Spleen (tissue), 11 donors: Measurements from ENCODE around the gene PARVG. TPM values are rescaled to one million over a fixed set of nuclear protein-coding genes. Genes with fewer than 3 reads are reported as not detected.

Experiments
- DNase-seq: peaks from one replicate; pipeline ENCODE4 v3.0.0-alpha.2; 2020
- H3K27ac ChIP-seq, 8 donors: fragments of 200-600 bp; sonication (generic) in 7 of 8; 1 replicate in 4 of 8; 2 replicates in 4 of 8; pipeline versions ENCODE4 v1.5.0 to v1.8.0; 2016 to 2021; ENCODE audit warnings: inconsistent platforms in 4 of 8, mild to moderate bottlenecking in 4 of 8, moderate library complexity in 1 of 8
- H3K27me3 ChIP-seq, 7 donors: fragments of 200-600 bp; sonication (generic) in 6 of 7; replicated peaks in 1 of 7; 1 replicate in 4 of 7; 2 replicates in 3 of 7; pipeline versions ENCODE4 v1.5.0 to v1.8.0; 2016 to 2021; ENCODE audit warnings: inconsistent platforms in 3 of 7, mild to moderate bottlenecking in 1 of 7
- H3K36me3 ChIP-seq, 6 donors: fragments of 200-600 bp; sonication (generic) in 5 of 6; 1 replicate in 4 of 6; 2 replicates in 2 of 6; pipeline versions ENCODE4 v1.5.0 to v1.8.0; 2016 to 2021; ENCODE audit warnings: inconsistent platforms in 2 of 6
- H3K4me1 ChIP-seq, 6 donors: fragments of 200-600 bp; sonication (generic) in 5 of 6; 1 replicate in 3 of 6; 2 replicates in 3 of 6; pipeline versions ENCODE4 v1.5.0 to v1.8.0; 2016 to 2021; ENCODE audit warnings: inconsistent platforms in 3 of 6
- H3K4me3 ChIP-seq, 8 donors: fragments of 200-600 bp; sonication (generic) in 7 of 8; 1 replicate in 4 of 8; 2 replicates in 4 of 8; pipeline versions ENCODE4 v1.5.0 to v1.8.0; 2016 to 2021; ENCODE audit warnings: inconsistent platforms in 4 of 8, mild to moderate bottlenecking in 4 of 8, moderate library complexity in 2 of 8
- H3K9me3 ChIP-seq, 8 donors: fragments of 200-600 bp; sonication (generic) in 7 of 8; 1 replicate in 4 of 8; 2 replicates in 4 of 8; pipeline versions ENCODE4 v1.5.0 to v1.8.0; 2016 to 2021; ENCODE audit warnings: inconsistent platforms in 4 of 8
- POLR2A ChIP-seq, 3 donors: fragments of 450-650 bp; IDR thresholded peaks; one replicate each; pipeline ENCODE4 v1.5.1; 2017; ENCODE audit warnings: antibody characterized with exemption in 3 of 3, mild to moderate bottlenecking in 1 of 3
- POLR2AphosphoS5 ChIP-seq, 3 donors: sonication (generic); formaldehyde crosslinking; IDR thresholded peaks; one replicate each; pipeline ENCODE4 v1.5.1; 2017; ENCODE audit warnings: antibody characterized with exemption in 3 of 3
- WGBS, 5 donors: extraction: QIAGEN DNeasy Blood & Tissue Kit in 3 of 5; methylation state at CpG; one replicate each; pipeline versions ENCODE4 v1.1.5 to v1.1.7; 2013 to 2018; 5-methylcytosine and 5-hydroxymethylcytosine counted together
- intact Hi-C: fragments of 100-400 bp; cut with DNase I; formaldehyde crosslinking; loops from one replicate; pipeline ENCODE4 v1.15.0; 2023; ENCODE audit warnings: low total_unique reads
- polyA plus RNA-seq, 3 donors: library from polyadenylated mRNA; stranded (reverse); fragments of 200-250 nt; gene quantifications; one replicate each; pipeline ENCODE4 v1.2.1, GENCODE V29; 2013
- total RNA-seq, 7 donors: library from RNA; depleted of rRNA in 3 of 7; stranded (reverse); fragments of >200 nt in 3 of 7; fragmentation: NEBNext Ultra II Directional in 4 of 7; extraction: Animal tissue kit (Norgen Biotek cat#: 25700) in 4 of 7; gene quantifications; one replicate each; pipeline versions ENCODE4 v1.1.0 to v1.2.1, GENCODE V29; 2016 to 2021
- TF ChIP-seq, protein P1 (sequence below), 11 experiments: fragments of 200-600 bp in 7 of 11; fragments of 450-650 bp in 4 of 11; sonication (generic) in 4 of 11; IDR thresholded peaks in 8 of 11; conservative IDR thresholded peaks in 3 of 11; 1 replicate in 7 of 11; 2 replicates in 4 of 11; pipeline versions ENCODE4 v1.4.0 to v1.8.0; 2016 to 2021; ENCODE audit warnings: antibody characterized with exemption in 11 of 11, inconsistent platforms in 4 of 11, mild to moderate bottlenecking in 1 of 11
- donor health status: healthy with polysubstance abuse.
- donor health status: DM: no; HTN: no; CAD: no; lungs with moderate emphysema.
- donor health status: DM: no; HTN: no; CAD: no.
- donor health status: Bipolar disorder and iron deficiency.
- donor health status: healthy.
- donor health status: DM: no; HTN: no; CAD: no.
- donor health status: DM: yes; HTN: yes; CAD: no.

PARVG gene
- total and polyA plus RNA-seq, 10 donors: 118 to 226 (median 159) TPM

DNA sequence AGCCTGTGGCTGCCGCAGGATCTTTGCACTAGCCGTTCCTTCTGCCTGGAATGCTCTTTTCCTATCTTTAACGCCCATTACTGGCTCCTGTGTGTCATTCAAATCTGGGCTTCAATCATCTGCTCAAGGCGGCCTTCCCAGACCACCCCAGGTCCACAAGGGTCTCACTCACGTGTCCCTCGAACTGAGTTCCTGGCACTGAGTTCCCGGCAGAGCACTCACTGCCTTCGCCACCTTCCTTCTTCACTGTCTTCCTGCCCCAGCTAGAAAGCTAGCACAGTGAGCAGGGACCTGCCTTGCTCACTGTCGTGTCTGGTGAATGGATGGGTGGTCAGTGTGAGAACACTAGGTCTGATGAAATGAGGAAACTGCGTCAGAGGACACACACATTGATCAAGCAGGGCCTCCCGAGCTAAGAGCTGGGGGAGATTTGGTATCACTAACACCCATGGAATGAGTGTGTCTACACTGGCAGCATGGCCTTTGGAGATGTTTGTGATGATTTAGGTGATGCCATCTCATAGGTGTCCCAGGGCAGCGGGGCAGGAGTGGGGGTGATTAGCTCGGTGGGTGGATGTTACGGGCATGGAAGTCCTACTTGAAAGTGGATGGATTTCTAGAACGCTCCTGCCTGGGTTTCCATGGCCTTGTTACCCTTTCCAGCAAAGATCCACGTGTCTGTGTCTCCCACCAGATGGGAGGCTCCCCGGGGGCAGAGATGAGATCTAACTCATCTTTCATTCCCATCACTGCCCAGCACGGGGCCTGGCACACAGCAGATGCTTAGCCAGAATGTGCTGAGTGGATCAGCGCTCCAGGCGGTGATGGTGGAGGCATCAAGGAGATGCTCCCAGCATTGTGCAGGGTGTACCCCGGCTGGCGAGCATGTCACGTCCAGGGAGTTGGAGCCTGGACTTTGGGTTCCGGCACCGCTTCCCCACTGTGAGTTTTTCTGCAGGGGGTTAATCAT lies 67.5 kb downstream of the PARVG start:
- Histone ChIP-seq H3K4me3 (no peak overlapping the region), H3K4me1 (no peaks in the 10 kb centered on the region), H3K27me3 (peaks cover 0 to 48% (median 0%) of the 10 kb centered on the region in 7 donors), H3K9me3 (peaks cover 0 to 26% (median 20%) of the 10 kb centered on the region in 8 donors), H3K27ac (no peak overlapping the region), H3K36me3 (no peaks in the 10 kb centered on the region)
- intact Hi-C loops: no loop called here
- 86 to 93% (median 90%) methylated on average over 25 of the region's 25 CpGs for WGBS, 5 donors
- TF ChIP-seq POLR2AphosphoS5 (IDR thresholded peaks at IDR 0.05) (no peak), POLR2A (IDR thresholded peaks at IDR 0.05) (no peak)
- TF ChIP-seq, protein P1, sequence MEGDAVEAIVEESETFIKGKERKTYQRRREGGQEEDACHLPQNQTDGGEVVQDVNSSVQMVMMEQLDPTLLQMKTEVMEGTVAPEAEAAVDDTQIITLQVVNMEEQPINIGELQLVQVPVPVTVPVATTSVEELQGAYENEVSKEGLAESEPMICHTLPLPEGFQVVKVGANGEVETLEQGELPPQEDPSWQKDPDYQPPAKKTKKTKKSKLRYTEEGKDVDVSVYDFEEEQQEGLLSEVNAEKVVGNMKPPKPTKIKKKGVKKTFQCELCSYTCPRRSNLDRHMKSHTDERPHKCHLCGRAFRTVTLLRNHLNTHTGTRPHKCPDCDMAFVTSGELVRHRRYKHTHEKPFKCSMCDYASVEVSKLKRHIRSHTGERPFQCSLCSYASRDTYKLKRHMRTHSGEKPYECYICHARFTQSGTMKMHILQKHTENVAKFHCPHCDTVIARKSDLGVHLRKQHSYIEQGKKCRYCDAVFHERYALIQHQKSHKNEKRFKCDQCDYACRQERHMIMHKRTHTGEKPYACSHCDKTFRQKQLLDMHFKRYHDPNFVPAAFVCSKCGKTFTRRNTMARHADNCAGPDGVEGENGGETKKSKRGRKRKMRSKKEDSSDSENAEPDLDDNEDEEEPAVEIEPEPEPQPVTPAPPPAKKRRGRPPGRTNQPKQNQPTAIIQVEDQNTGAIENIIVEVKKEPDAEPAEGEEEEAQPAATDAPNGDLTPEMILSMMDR (IDR thresholded peaks at IDR 0.05 in 8 of 11, conservative IDR thresholded peaks at IDR 0.05 in 3 of 11): no peak
- DNase-seq: no peak

DNA sequence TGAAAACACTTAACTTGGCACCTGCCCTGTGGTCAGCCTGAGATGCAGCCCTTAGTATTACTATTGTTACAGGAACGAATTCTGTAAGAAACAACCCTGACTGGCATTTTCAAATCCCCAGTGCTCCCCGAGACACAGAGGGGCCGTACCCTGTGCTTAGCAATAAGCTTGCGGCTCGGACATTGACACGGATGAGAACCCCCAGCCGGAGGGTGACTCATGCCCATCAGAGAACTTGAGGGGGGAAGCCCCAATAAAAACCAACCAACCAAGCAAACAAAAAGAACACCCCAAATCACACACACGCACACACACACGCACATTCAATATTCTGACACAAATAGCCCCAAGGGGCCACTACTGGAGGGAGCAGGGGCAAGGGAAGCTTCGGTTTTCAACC lies 68.2 kb downstream of the PARVG start:
- Histone ChIP-seq H3K27me3 (peaks cover 0 to 41% (median 0%) of the 10 kb centered on the region in 7 donors), H3K36me3 (no peaks in the 10 kb centered on the region), H3K9me3 (peaks cover 0 to 26% (median 20%) of the 10 kb centered on the region in 8 donors), H3K4me3 (no peak overlapping the region), H3K27ac (no peak overlapping the region), H3K4me1 (no peaks in the 10 kb centered on the region)
- intact Hi-C loops: no loop called here
- DNase-seq: no peak
- WGBS, 5 donors: 90 to 95% (median 92%) methylated on average over 10 of the region's 10 CpGs
- TF ChIP-seq POLR2A (IDR thresholded peaks at IDR 0.05) (no peak), POLR2AphosphoS5 (IDR thresholded peaks at IDR 0.05) (no peak)
- TF ChIP-seq, protein P1 (IDR thresholded peaks at IDR 0.05 in 8 of 11, conservative IDR thresholded peaks at IDR 0.05 in 3 of 11): no peak

DNA sequence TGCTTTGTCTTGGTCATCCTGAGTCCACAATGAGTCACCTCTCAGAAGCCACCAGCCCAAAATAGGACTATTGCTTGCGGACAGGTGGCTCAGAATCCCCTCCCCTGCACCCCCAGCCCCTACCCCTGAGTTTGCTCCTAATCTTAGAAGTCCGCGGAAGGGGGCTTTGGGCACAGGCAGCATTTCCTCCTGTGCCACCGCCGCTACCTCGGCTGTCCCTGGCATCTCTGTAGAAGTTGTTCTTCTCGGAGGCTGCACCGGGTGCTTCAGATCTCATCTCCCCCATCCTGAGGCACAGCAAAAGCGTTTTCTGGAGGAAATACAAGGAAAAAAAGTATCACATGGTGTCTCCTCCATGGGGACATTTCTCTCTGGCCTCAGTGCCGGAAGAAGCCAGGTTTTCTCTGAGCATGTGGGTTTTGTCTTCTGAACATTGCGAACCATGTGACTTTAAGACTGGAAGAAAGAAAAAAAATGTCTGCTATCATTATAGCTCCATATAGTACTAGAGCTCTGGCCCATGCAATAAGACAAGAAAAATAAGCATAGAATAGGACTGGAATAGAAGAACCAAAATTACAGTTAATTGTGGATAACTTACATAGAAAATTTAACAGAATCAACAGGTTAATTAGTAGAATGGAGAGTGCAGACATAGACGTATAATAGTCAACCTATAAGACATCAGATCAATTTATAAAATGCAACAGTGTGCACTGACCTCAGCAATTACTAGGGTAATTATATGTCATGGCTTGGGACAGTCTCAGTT lies 68.8 kb downstream of the PARVG start:
- DNase-seq: no peak
- no peak overlapping the region for H3K4me3 ChIP-seq
- peaks cover 0 to 34% (median 0%) of the 10 kb centered on the region in 7 donors for H3K27me3 ChIP-seq
- intact Hi-C loops: no loop called here
- H3K9me3 ChIP-seq: peaks cover 0 to 26% (median 20%) of the 10 kb centered on the region in 8 donors
- TF ChIP-seq POLR2AphosphoS5 (IDR thresholded peaks at IDR 0.05) (no peak), POLR2A (IDR thresholded peaks at IDR 0.05) (no peak)
- TF ChIP-seq, protein P1 (IDR thresholded peaks at IDR 0.05 in 8 of 11, conservative IDR thresholded peaks at IDR 0.05 in 3 of 11): no peak
- H3K27ac ChIP-seq: no peak overlapping the region
- H3K4me1 ChIP-seq: no peaks in the 10 kb centered on the region
- H3K36me3 ChIP-seq: no peaks in the 10 kb centered on the region
- WGBS, 5 donors: 79 to 93% (median 91%) methylated on average over 12 of the region's 12 CpGs
